COLO668 (cell line): ENCODE measurements around the gene CEP57.
"Not testable (repeated sequence)": the region's sequence is repeated elsewhere in the genome, so short reads cannot be mapped to it uniquely, and the experiment has no call there.

Experiments used
- DNase-seq: peaks from one replicate; lab custom pipeline; 2025; ENCODE audit not compliant: unreplicated experiment; lab: John Stamatoyannopoulos, UW

CEP57 gene

GRCh38 chr11:95853862-95854261 is 63.6 kb downstream of the CEP57 start:
- DNase-seq = no peak

GRCh38 chr11:95854362-95854761 is 64.1 kb downstream of the CEP57 start:
- DNase-seq = not testable (repeated sequence)

GRCh38 chr11:95860024-95860423 is 69.7 kb downstream of the CEP57 start:
- DNase-seq = not testable (repeated sequence)

- no peak for DNase-seq
Observed at GRCh38 chr11:95863486-95864140, 73.3 kb downstream of the CEP57 start.

- no peak for DNase-seq
Observed at GRCh38 chr11:95867105-95867504, 76.8 kb downstream of the CEP57 start.

GRCh38 chr11:95870877-95871276 is 80.6 kb downstream of the CEP57 start:
- not testable (repeated sequence) for DNase-seq

GRCh38 chr11:95877291-95877690 is 87.0 kb downstream of the CEP57 start:
- no peak for DNase-seq
